ENCODE measurements around the gene NRP1. TPM values are rescaled to one million over a fixed set of nuclear protein-coding genes. Genes with fewer than 3 reads are reported as not detected.

Gene NRP1
- total and polyA plus RNA-seq, 4 donors = 19.2 to 221 (median 82.2) TPM

DNA sequence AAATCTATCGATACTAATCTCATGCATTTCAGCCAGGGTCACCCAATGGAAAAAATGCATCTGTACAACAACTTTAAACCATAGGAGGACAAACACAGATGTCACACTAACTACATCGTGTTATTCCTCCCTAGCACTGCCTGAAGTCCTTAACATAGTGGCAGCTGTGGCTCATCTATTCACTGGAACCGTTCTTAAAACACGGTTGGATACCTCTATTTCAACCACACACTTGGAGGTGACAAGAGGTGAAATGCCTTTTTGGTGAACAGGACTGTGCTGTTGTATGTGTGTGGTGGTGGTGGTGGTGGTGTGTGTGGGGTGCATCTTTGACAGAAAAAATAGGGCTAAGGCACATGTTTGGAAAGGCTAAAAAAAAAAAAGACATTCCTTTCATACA lies 93.1 kb downstream of the NRP1 start:
- Histone ChIP-seq H3K4me3 (ENCODE audit: low read length in 2 of 2) (no peak overlapping the region), H3K36me3 (ENCODE audit: control insufficient read depth in 1 of 2, insufficient read depth in 2 of 2, low read length in 1 of 2) (no peaks in the 10 kb centered on the region), H3K4me1 (ENCODE audit: control insufficient read depth in 1 of 2, insufficient read depth in 2 of 2, low read length in 2 of 2) (peaks cover 0 to 3% of the 10 kb centered on the region in 2 donors), H3K27me3 (ENCODE audit: control insufficient read depth in 1 of 2, insufficient read depth in 2 of 2, low read length in 1 of 2) (no peaks in the 10 kb centered on the region), H3K27ac (ENCODE audit: low read depth in 1 of 2, low read length in 2 of 2) (no peak overlapping the region), H3K9me3 (ENCODE audit: control insufficient read depth, low read length) (no peaks in the 10 kb centered on the region)
- 61 to 69% methylated on average over 4 of the region's 4 CpGs for WGBS, 2 donors
- ATAC-seq (ENCODE audit: low FRiP score) (no peak), DNase-seq (no peak)
- intact Hi-C loops (cut with DNase I) = no loop called here

DNA sequence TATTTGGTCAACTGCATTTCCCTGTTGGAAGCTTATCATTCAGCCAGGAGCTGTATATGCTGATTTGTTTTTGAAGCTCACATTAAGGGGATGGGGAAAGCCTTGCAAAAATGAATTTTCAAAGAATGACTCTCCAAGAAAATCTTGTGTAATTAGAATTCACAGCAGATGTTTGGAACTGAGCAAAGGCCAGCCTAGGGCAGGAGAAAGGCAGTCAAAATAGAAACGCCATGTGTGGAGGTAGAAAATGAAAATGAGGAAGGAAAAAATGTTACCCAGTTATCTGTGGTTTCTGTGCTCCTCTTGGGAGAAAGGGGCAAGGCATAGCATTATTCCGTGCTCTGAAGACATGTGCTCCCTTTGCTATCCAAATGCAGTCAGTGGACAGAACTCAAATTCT lies 93.5 kb downstream of the NRP1 start:
- DNase-seq (no peak), ATAC-seq (ENCODE audit: low FRiP score) (no peak)
- H3K27me3 ChIP-seq (ENCODE audit: control insufficient read depth in 1 of 2, insufficient read depth in 2 of 2, low read length in 1 of 2) = no peaks in the 10 kb centered on the region
- 77% methylated on average over 2 of the region's 2 CpGs for WGBS, 2 donors
- no peaks in the 10 kb centered on the region for H3K36me3 ChIP-seq (ENCODE audit: control insufficient read depth in 1 of 2, insufficient read depth in 2 of 2, low read length in 1 of 2)
- H3K4me3 ChIP-seq (ENCODE audit: low read length in 2 of 2) = no peak overlapping the region
- H3K27ac ChIP-seq (ENCODE audit: low read depth in 1 of 2, low read length in 2 of 2) = no peak overlapping the region
- no peaks in the 10 kb centered on the region for H3K9me3 ChIP-seq (ENCODE audit: control insufficient read depth, low read length)
- H3K4me1 ChIP-seq (ENCODE audit: control insufficient read depth in 1 of 2, insufficient read depth in 2 of 2, low read length in 2 of 2) = peaks cover 0 to 3% of the 10 kb centered on the region in 2 donors
- intact Hi-C loops (cut with DNase I) = no loop called here

DNA sequence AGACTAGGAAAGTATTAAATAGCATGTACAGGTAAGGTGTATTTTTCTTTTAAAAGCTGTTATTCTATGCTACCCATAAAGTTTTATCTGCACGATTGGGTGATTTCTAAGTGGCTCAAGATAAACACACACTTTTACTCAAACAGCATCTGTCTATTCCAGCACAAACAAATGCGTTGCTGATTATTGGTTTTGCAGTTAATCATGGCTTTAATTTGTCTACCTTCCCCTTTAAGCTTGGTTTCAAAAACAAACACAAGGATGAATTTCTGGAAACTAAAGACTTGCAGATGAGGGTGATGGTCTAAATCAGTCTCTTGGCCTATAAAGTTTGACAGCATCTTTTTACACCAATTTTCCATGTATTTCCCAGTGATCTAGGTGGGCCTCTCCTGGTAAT lies 94.2 kb downstream of the NRP1 start:
- no peak for DNase-seq

DNA sequence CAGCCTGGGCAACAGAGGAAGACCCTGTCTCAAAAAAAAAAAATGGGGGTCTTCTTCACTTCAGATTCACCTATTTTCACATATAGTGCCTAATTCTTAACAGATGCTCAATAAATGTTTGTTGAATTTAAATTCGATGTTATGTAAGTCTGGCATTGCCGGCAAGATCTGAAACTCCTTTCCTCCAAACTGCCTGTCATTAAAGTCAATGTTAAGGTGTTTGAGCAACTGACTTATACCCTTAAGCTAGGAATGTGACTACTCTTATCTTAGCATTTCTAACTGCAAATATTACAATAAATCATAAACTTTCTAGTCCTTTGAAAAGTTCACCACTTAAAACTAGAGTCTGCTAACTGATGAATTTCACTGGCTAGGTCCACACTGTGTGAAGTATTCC lies 95.2 kb downstream of the NRP1 start:
- DNase-seq (no peak), ATAC-seq (ENCODE audit: low FRiP score) (no peak)
- Histone ChIP-seq H3K27ac (ENCODE audit: low read depth in 1 of 2, low read length in 2 of 2) (no peak overlapping the region), H3K4me3 (ENCODE audit: low read length in 2 of 2) (no peak overlapping the region), H3K9me3 (ENCODE audit: control insufficient read depth, low read length) (no peaks in the 10 kb centered on the region), H3K27me3 (ENCODE audit: control insufficient read depth in 1 of 2, insufficient read depth in 2 of 2, low read length in 1 of 2) (no peaks in the 10 kb centered on the region), H3K36me3 (ENCODE audit: control insufficient read depth in 1 of 2, insufficient read depth in 2 of 2, low read length in 1 of 2) (no peaks in the 10 kb centered on the region), H3K4me1 (ENCODE audit: control insufficient read depth in 1 of 2, insufficient read depth in 2 of 2, low read length in 2 of 2) (peaks cover 2 to 5% of the 10 kb centered on the region in 2 donors)
- 90 to 93% methylated on average over 2 of the region's 2 CpGs for WGBS, 2 donors
- intact Hi-C loops (cut with DNase I) = no loop called here

More for the DNA sequence above, 94.2 kb downstream of the NRP1 start:
- Histone ChIP-seq H3K9me3 (ENCODE audit: control insufficient read depth, low read length) (no peaks in the 10 kb centered on the region), H3K36me3 (ENCODE audit: control insufficient read depth in 1 of 2, insufficient read depth in 2 of 2, low read length in 1 of 2) (no peaks in the 10 kb centered on the region), H3K4me3 (ENCODE audit: low read length in 2 of 2) (no peak overlapping the region), H3K27ac (ENCODE audit: low read depth in 1 of 2, low read length in 2 of 2) (no peak overlapping the region), H3K27me3 (ENCODE audit: control insufficient read depth in 1 of 2, insufficient read depth in 2 of 2, low read length in 1 of 2) (no peaks in the 10 kb centered on the region), H3K4me1 (ENCODE audit: control insufficient read depth in 1 of 2, insufficient read depth in 2 of 2, low read length in 2 of 2) (peaks cover 0 to 3% of the 10 kb centered on the region in 2 donors)
- 70 to 72% methylated on average over 2 of the region's 2 CpGs for WGBS, 2 donors
- intact Hi-C loops (cut with DNase I) = no loop called here
- ATAC-seq (ENCODE audit: low FRiP score) = no peak

DNA sequence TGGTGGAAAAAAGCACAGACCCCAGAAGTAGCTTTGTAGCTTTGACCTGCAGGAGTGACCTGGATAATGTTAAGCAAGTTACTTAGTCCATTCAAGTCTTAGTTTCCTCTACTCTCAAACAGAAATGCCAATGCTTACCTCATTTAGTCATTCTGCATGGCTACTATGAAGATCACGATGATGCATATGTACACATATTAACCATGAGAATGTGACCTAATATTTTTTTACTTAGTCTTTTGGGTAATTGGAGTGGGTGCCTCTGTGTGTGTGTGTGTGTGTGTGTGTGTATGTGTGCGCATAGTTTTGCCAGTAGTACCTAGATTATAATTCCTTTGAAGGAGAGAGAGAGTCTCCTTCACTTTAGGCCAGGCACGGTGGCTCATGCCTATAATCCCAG lies 95.8 kb downstream of the NRP1 start:
- WGBS, 2 donors = 92 to 95% methylated on average over 3 of the region's 3 CpGs
- no peak overlapping the region for H3K27ac ChIP-seq (ENCODE audit: low read depth in 1 of 2, low read length in 2 of 2)
- H3K4me3 ChIP-seq (ENCODE audit: low read length in 2 of 2) = no peak overlapping the region
- H3K27me3 ChIP-seq (ENCODE audit: control insufficient read depth in 1 of 2, insufficient read depth in 2 of 2, low read length in 1 of 2) = no peaks in the 10 kb centered on the region
- intact Hi-C loops (cut with DNase I) = no loop called here
- ATAC-seq (ENCODE audit: low FRiP score) (no peak), DNase-seq (no peak)
- peaks cover 2 to 8% of the 10 kb centered on the region in 2 donors for H3K4me1 ChIP-seq (ENCODE audit: control insufficient read depth in 1 of 2, insufficient read depth in 2 of 2, low read length in 2 of 2)
- H3K9me3 ChIP-seq (ENCODE audit: control insufficient read depth, low read length) = no peaks in the 10 kb centered on the region
- no peaks in the 10 kb centered on the region for H3K36me3 ChIP-seq (ENCODE audit: control insufficient read depth in 1 of 2, insufficient read depth in 2 of 2, low read length in 1 of 2)

DNA sequence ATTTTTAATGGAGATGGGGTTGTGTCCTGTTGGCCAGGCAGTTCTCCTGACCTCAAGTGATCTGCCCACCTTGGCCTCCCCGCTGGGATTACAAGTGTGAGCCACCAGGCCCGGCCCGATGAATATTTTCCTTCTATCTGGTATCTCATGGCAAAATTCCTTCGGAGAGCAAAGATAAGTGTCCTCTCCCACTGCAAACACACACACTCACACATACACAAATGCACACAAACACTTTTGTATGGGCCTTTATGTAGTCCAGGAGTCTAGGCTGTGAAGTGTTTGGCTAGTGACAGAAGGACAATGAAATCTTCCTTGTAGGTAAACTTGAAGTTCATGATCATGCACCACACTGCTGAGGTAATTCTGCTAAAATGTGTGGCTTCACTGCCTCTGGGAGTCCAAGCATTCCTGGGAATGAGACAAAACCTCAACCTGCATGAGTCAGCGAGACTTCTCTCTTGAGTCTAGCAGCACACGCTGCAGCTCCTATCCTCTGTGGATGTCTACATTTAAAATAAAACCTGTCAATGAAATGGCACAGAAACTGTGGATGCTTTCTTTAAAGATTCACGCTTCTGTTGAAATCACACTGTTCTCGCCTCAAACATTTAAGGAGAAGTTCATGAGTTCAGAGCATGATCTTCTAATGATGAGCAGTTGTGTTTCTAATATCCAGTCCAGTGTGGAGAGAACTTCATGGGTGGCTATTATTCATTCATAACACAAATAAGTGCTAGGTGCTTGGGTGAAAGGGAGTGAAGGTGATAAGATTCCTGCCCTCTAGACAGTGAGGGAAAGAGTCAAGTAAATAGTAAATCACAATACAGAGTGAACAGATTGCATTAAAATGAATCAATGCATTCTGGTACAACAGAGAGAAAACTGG lies 96.5 kb downstream of the NRP1 start:
- H3K36me3 ChIP-seq (ENCODE audit: control insufficient read depth in 1 of 2, insufficient read depth in 2 of 2, low read length in 1 of 2) = no peaks in the 10 kb centered on the region
- intact Hi-C loops (cut with DNase I) = no loop called here
- ATAC-seq (ENCODE audit: low FRiP score) = no peak

DNA sequence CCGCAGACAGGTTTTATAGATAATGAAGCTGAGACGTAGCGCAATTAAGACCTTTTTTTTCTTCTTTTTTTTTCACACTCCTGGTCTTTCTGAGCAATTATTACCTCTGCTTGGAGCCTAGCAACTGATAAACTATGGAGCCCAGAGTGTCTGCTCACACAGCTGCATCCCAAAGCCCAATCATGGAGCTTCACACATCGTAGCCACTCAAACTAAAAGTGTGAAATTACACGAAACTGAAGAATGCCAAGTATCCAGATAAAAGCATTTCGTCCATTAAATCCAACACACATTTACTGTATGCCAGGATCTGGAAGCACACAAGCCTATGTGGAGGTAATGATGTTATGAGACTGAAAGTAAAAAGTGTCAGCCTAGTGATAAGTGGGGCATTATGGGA lies 97.6 kb downstream of the NRP1 start:
- Histone ChIP-seq H3K27me3 (ENCODE audit: control insufficient read depth in 1 of 2, insufficient read depth in 2 of 2, low read length in 1 of 2) (no peaks in the 10 kb centered on the region), H3K9me3 (ENCODE audit: control insufficient read depth, low read length) (no peaks in the 10 kb centered on the region), H3K4me3 (ENCODE audit: low read length in 2 of 2) (no peak overlapping the region), H3K27ac (ENCODE audit: low read depth in 1 of 2, low read length in 2 of 2) (no peak overlapping the region), H3K36me3 (ENCODE audit: control insufficient read depth in 1 of 2, insufficient read depth in 2 of 2, low read length in 1 of 2) (no peaks in the 10 kb centered on the region), H3K4me1 (ENCODE audit: control insufficient read depth in 1 of 2, insufficient read depth in 2 of 2, low read length in 2 of 2) (peaks cover 2 to 8% of the 10 kb centered on the region in 2 donors)
- intact Hi-C loops (cut with DNase I) = no loop called here
- WGBS, 2 donors = 90 to 91% methylated on average over 6 of the region's 6 CpGs
- ATAC-seq (ENCODE audit: low FRiP score) = no peak
- no peak for DNase-seq

More for the DNA sequence above, 96.5 kb downstream of the NRP1 start:
- Histone ChIP-seq H3K4me3 (ENCODE audit: low read length in 2 of 2) (no peak overlapping the region), H3K27ac (ENCODE audit: low read depth in 1 of 2, low read length in 2 of 2) (no peak overlapping the region), H3K27me3 (ENCODE audit: control insufficient read depth in 1 of 2, insufficient read depth in 2 of 2, low read length in 1 of 2) (no peaks in the 10 kb centered on the region), H3K9me3 (ENCODE audit: control insufficient read depth, low read length) (no peaks in the 10 kb centered on the region), H3K4me1 (ENCODE audit: control insufficient read depth in 1 of 2, insufficient read depth in 2 of 2, low read length in 2 of 2) (peaks cover 2 to 8% of the 10 kb centered on the region in 2 donors)
- DNase-seq = no peak
- 93 to 94% methylated on average over 8 of the region's 8 CpGs for WGBS, 2 donors

DNA sequence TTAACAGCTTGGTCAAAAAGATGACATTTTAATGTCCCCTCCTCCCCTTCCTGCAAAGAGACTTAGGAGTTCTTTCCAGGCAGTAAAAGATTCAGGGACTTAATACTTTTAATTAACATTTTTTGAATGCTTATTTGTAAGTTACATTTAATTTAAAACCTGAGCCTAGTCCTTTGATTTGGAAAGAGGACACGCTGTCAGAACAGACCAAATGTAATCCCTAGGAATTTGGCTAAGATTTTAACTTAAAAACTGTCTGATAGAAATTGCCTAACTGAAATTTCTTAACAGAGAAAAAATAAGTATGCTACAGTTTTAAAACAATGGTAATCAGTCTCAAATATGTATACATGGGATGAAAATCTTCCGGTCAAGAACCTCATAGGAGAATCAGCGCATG lies 98.5 kb downstream of the NRP1 start:
- Histone ChIP-seq H3K4me1 (ENCODE audit: control insufficient read depth in 1 of 2, insufficient read depth in 2 of 2, low read length in 2 of 2) (peaks cover 2 to 8% of the 10 kb centered on the region in 2 donors), H3K36me3 (ENCODE audit: control insufficient read depth in 1 of 2, insufficient read depth in 2 of 2, low read length in 1 of 2) (no peaks in the 10 kb centered on the region), H3K27ac (ENCODE audit: low read depth in 1 of 2, low read length in 2 of 2) (no peak overlapping the region), H3K9me3 (ENCODE audit: control insufficient read depth, low read length) (no peaks in the 10 kb centered on the region), H3K4me3 (ENCODE audit: low read length in 2 of 2) (no peak overlapping the region), H3K27me3 (ENCODE audit: control insufficient read depth in 1 of 2, insufficient read depth in 2 of 2, low read length in 1 of 2) (no peaks in the 10 kb centered on the region)
- intact Hi-C loops (cut with DNase I) = no loop called here
- DNase-seq (no peak), ATAC-seq (ENCODE audit: low FRiP score) (no peak)
- 97% methylated on average over 3 of the region's 3 CpGs for WGBS, 2 donors

DNA sequence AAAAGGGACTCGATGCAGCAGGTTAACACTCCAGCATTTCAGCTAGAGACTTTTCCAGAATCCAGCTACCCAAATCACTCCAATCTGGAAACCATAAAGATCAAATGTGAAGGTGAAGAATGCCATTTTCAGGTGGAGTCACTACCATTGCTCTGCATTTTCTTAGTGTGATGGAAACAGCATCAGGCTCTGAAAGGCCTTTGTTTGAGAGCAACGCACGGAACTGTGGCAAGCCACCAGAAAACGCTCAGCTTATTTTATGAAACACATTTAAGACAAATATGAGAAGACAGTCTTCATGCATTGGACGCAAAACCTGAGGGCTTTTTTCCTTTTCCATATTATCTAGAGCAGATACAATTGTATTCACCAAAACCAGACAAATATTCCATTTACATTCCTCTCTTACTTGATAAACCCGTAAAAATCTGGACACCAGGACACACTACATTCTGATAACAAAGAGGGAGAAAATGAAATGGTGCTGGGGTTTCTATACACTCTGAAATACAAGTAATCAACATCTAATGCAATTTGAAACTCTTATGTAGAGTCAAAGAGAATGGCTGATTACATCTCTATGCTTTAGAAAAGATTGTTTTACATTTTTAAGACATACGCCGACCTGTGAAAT lies 99.1 kb downstream of the NRP1 start:
- Histone ChIP-seq H3K4me3 (ENCODE audit: low read length in 2 of 2) (no peak overlapping the region), H3K9me3 (ENCODE audit: control insufficient read depth, low read length) (no peaks in the 10 kb centered on the region), H3K36me3 (ENCODE audit: control insufficient read depth in 1 of 2, insufficient read depth in 2 of 2, low read length in 1 of 2) (no peaks in the 10 kb centered on the region), H3K4me1 (ENCODE audit: control insufficient read depth in 1 of 2, insufficient read depth in 2 of 2, low read length in 2 of 2) (peaks cover 2 to 5% of the 10 kb centered on the region in 2 donors), H3K27me3 (ENCODE audit: control insufficient read depth in 1 of 2, insufficient read depth in 2 of 2, low read length in 1 of 2) (no peaks in the 10 kb centered on the region), H3K27ac (ENCODE audit: low read depth in 1 of 2, low read length in 2 of 2) (no peak overlapping the region)
- ATAC-seq (ENCODE audit: low FRiP score) (no peak), DNase-seq (no peak)
- intact Hi-C loops (cut with DNase I) = no loop called here
- 56 to 57% methylated on average over 8 of the region's 8 CpGs for WGBS, 2 donors
